A375 (cell line): ENCODE results near the gene SH2D1B. TPM values are rescaled to one million over a fixed set of nuclear protein-coding genes. Genes with fewer than 3 reads are reported as not detected.

ENCODE experiments used
- total RNA-seq: library from RNA; depleted of rRNA; stranded (reverse); fragments of >200 nt; shearing (Covaris generic); gene quantifications from 2 replicates; pipeline ENCODE4 v1.2.3, GENCODE V29; 2014; rRNA removed

The SH2D1B gene, protein sequence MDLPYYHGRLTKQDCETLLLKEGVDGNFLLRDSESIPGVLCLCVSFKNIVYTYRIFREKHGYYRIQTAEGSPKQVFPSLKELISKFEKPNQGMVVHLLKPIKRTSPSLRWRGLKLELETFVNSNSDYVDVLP
- total RNA-seq = 3.0 TPM in 2 replicates

DNA sequence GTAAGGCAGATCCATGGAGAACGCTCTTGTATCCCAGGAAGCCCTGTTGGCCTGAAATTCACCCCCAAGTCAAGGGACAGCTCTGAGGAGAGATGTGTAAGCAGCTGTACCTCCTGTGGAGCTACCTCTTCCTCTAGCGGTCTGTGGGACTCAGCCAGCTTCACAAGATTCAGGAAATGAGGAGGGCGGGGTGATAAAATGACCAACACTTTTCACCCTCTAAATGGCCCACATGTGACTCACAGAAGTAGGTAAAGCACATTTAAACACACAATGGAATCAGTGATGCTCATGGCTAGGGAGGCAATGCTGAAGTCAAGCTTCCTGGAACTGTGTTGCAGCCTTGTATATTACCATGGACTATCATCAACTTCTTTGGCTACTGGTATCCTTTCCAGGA is at the start of gene SH2D1B:
TSS of gene SH2D1B (minus strand) at position 135 of the 400 bp plus-strand sequence. CDS start at position 15, 120 bp downstream.

DNA sequence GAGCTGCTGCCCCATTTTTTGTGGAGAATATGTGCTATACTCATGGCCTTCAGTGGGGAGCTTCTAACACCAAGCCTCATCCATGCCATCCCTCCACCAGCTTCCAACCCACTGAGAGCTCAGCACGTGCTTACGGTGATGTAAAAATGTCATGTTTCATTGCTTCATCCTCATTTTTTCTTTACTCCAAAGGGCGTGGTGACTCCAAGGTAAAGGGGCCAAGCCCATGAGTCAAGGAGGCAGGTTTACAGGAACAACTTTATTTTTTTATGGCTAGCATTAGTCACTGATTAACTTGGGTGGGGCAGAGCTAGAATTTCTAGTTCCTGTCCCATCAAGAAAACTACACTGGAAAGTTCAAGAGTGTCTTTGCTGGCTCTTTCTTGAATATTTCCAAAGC is 30.6 kb downstream of the SH2D1B start, which contains the start of gene C1orf226:
TSS of gene C1orf226 (plus strand) at position 346 of the 400 bp plus-strand sequence. CDS start 174 bp downstream, outside the sequence.

DNA sequence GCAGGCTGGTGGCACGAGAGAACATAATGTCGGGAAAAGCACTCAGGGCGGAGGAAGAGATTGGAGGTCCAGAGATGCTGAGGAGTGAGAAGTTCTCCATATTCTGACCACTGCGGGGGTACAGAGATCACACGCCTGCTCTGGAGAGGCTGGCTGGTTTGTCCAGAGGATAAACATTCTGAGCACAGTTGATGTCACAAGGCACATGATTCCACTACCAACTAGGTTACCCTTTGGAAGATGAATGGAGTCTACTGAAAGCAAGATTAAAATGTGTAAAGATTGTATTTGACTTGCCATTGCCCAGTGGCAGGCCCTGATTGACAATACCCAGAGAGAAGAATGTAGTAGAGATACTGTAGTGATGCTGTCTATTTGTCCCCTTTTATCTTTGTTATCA is 35.2 kb downstream of the SH2D1B start, which contains the start of gene SPATA46:
TSS of gene SPATA46 (minus strand) at position 164 of the 400 bp plus-strand sequence. CDS start at position 100, 64 bp downstream.

Other genes with a start within 250 kb of the SH2D1B start
- gene SPATA46, start 35.3 kb downstream of the SH2D1B start, total RNA-seq = not detected in 2 replicates
- gene C1orf226, start 30.4 kb downstream of the SH2D1B start, total RNA-seq = 5.3 and 5.6 TPM in 2 replicates
- gene UHMK1, start 85.7 kb upstream of the SH2D1B start, total RNA-seq = 46.7 and 49.5 TPM in 2 replicates
- 144 and 167 TPM in 2 replicates for gene UAP1, start 149.6 kb upstream of the SH2D1B start, total RNA-seq
- gene DDR2, start 220.3 kb upstream of the SH2D1B start, total RNA-seq = 93.6 and 102 TPM in 2 replicates